GM18508 (cell line): ENCODE data around the gene HHATL.
"Not testable (repeated sequence)": the region's sequence is repeated elsewhere in the genome, so short reads cannot be mapped to it uniquely, and the experiment has no call there.

ENCODE experiments used
- ATAC-seq: cut with Tn5 transposase; IDR thresholded peaks from one replicate; pipeline ENCODE4 v1.9.1; 2021; ENCODE audit warnings: moderate number of reproducible peaks; ENCODE audit not compliant: insufficient read depth, unreplicated experiment

HHATL gene

GRCh38 chr3:42735019-42735418 is 32.4 kb upstream of the HHATL start:
- no peak for ATAC-seq

- ATAC-seq: no peak
These were observed 31.8 kb upstream of the HHATL start for GRCh38 chr3:42734263-42734860.

- ATAC-seq: no peak
These were observed 31.1 kb upstream of the HHATL start for GRCh38 chr3:42733501-42734262.

GRCh38 chr3:42732829-42733459 is 30.3 kb upstream of the HHATL start:
- ATAC-seq: no peak

GRCh38 chr3:42732196-42732828 is 29.7 kb upstream of the HHATL start:
- no peak for ATAC-seq

GRCh38 chr3:42731476-42732195 is 29.0 kb upstream of the HHATL start:
- ATAC-seq: no peak

GRCh38 chr3:42730706-42731420 is 28.3 kb upstream of the HHATL start:
- ATAC-seq: no peak

GRCh38 chr3:42730294-42730693 is 27.7 kb upstream of the HHATL start:
- ATAC-seq: no peak

- no peak for ATAC-seq
These were observed 27.0 kb upstream of the HHATL start for GRCh38 chr3:42729404-42730145.

- ATAC-seq: no peak
These were observed 26.2 kb upstream of the HHATL start for GRCh38 chr3:42728668-42729364.

GRCh38 chr3:42728056-42728455 is 25.5 kb upstream of the HHATL start:
- ATAC-seq: no peak

GRCh38 chr3:42725454-42725853 is 22.9 kb upstream of the HHATL start:
- no peak for ATAC-seq

GRCh38 chr3:42723219-42723618 is 20.6 kb upstream of the HHATL start:
- no peak for ATAC-seq

- not testable (repeated sequence) for ATAC-seq
These were observed 19.8 kb upstream of the HHATL start for GRCh38 chr3:42722442-42722841.

GRCh38 chr3:42721690-42722089 is 19.1 kb upstream of the HHATL start:
- ATAC-seq: no peak

- ATAC-seq: no peak
These were observed 17.5 kb upstream of the HHATL start for GRCh38 chr3:42720126-42720525.

- ATAC-seq: no peak
These were observed 16.4 kb upstream of the HHATL start for GRCh38 chr3:42719002-42719401.

- ATAC-seq: no peak
These were observed 15.7 kb upstream of the HHATL start for GRCh38 chr3:42718338-42718737.

- no peak for ATAC-seq
These were observed 14.7 kb upstream of the HHATL start for GRCh38 chr3:42717306-42717705.
